H1 (cell line): ENCODE results near the gene ZNF814. TPM values are rescaled to one million over a fixed set of nuclear protein-coding genes. Genes with fewer than 3 reads are reported as not detected.

Experiments
- ATF3 ChIP-seq: IDR thresholded peaks from 2 replicates; pipeline ENCODE4 v1.6.1; 2011; ENCODE audit warnings: low read depth, mild to moderate bottlenecking, low read length; ENCODE audit not compliant: insufficient read depth
- EP300 ChIP-seq, 2 experiments: IDR thresholded peaks; 1 replicate in 1 of 2; 2 replicates in 1 of 2; pipeline ENCODE4 v1.6.1; 2011 to 2012; ENCODE audit warnings: low read depth in 2 of 2, low read length in 2 of 2, mild to moderate bottlenecking in 2 of 2, borderline replicate concordance in 1 of 2, inconsistent platforms in 1 of 2, moderate library complexity in 1 of 2
- FOSL1 ChIP-seq: IDR thresholded peaks from 2 replicates; pipeline ENCODE4 v1.6.1; 2011; ENCODE audit warnings: mild to moderate bottlenecking, low read depth, low read length, moderate library complexity; ENCODE audit not compliant: insufficient read depth
- KDM1A ChIP-seq: fragments of 200-600, 300-600 bp; sonication (generic); IDR thresholded peaks from 2 replicates; pipeline ENCODE4 v1.7.1; 2016; ENCODE audit warnings: mild to moderate bottlenecking, low read length, borderline replicate concordance
- NANOG ChIP-seq: IDR thresholded peaks from 2 replicates; pipeline ENCODE4 v1.6.1; 2011; ENCODE audit warnings: low read length, low read depth, mild to moderate bottlenecking, inconsistent platforms; ENCODE audit not compliant: insufficient read depth, poor library complexity, severe bottlenecking
- TEAD4 ChIP-seq: IDR thresholded peaks from 2 replicates; pipeline ENCODE4 v1.6.1; 2012; ENCODE audit warnings: low read depth, low read length, inconsistent platforms, mixed read lengths
- polyA plus RNA-seq, 7 experiments: library from polyadenylated mRNA; depleted of rRNA in 3 of 7; stranded (reverse) in 5 of 7; unstranded in 2 of 7; fragments of >200 nt in 5 of 7; fragments of 200-250 nt in 2 of 7; gene quantifications; 1 replicate in 5 of 7; 2 replicates in 1 of 7; 4 replicates in 1 of 7; pipeline versions ENCODE4 v1.2.1 to v1.2.3, GENCODE V29; 2011 to 2013; ENCODE audit warnings: missing spikeins in 2 of 7, mixed read lengths in 2 of 7
- total RNA-seq: library from RNA; stranded (reverse); fragmentation: NEBNext Ultra II Directional; extraction: Animal tissue kit (Norgen Biotek cat#: 25700); gene quantifications from 2 replicates; pipeline ENCODE4 v1.2.1, GENCODE V29; 2021

The ZNF814 gene
- total and polyA plus RNA-seq, 2 of the 8 experiments (the other 6 are each of a cell fraction or from before 2014, with no cell fraction given), result 90.9 to 99.6 TPM

GRCh38 chr19:57819475-57820148 lies 69.2 kb downstream of the ZNF814 start (continued):
- TF ChIP-seq TEAD4 (no peak), KDM1A (no peak), EP300 (IDR thresholded peaks at IDR 0.05; ENCODE audit: borderline replicate concordance in 1 of 2, low read depth in 2 of 2, low read length in 2 of 2) (no peak), FOSL1 (no peak), ATF3 (no peak), NANOG (no peak)
